Glomerular endothelial cell (primary cell): Measurements from ENCODE around the gene DAPK1. TPM values are rescaled to one million over a fixed set of nuclear protein-coding genes. Genes with fewer than 3 reads are reported as not detected.
"Not testable (repeated sequence)": the region's sequence is repeated elsewhere in the genome, so short reads cannot be mapped to it uniquely, and the experiment has no call there.

Experiments used
- DNase-seq: peaks from one replicate; pipeline ENCODE4 v3.0.0-alpha.2; 2011; ENCODE audit warnings: low read depth, low spot score; ENCODE audit errors: extremely low read depth
- total RNA-seq: library from RNA; depleted of rRNA; stranded (reverse); fragments of >200 nt; gene quantifications from 2 replicates; pipeline ENCODE4 v1.2.3, GENCODE V29; 2015

Gene DAPK1
- total RNA-seq, 1 donor from 2014 or later: 63.8 TPM

DNA sequence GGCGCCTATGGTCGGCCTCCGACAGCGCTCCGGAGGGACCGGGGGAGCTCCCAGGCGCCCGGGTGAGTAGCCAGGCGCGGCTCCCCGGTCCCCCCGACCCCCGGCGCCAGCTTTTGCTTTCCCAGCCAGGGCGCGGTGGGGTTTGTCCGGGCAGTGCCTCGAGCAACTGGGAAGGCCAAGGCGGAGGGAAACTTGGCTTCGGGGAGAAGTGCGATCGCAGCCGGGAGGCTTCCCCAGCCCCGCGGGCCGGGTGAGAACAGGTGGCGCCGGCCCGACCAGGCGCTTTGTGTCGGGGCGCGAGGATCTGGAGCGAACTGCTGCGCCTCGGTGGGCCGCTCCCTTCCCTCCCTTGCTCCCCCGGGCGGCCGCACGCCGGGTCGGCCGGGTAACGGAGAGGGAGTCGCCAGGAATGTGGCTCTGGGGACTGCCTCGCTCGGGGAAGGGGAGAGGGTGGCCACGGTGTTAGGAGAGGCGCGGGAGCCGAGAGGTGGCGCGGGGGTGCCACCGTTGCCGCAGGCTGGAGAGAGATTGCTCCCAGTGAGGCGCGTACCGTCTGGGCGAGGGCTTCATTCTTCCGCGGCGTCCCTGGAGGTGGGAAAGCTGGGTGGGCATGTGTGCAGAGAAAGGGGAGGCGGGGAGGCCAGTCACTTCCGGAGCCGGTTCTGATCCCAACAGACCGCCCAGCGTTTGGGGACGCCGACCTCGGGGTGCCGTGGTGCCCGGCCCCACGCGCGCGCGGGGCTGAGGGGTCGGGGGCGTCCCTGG is 561 bp downstream of the DAPK1 start:
- no peak for DNase-seq

DNA sequence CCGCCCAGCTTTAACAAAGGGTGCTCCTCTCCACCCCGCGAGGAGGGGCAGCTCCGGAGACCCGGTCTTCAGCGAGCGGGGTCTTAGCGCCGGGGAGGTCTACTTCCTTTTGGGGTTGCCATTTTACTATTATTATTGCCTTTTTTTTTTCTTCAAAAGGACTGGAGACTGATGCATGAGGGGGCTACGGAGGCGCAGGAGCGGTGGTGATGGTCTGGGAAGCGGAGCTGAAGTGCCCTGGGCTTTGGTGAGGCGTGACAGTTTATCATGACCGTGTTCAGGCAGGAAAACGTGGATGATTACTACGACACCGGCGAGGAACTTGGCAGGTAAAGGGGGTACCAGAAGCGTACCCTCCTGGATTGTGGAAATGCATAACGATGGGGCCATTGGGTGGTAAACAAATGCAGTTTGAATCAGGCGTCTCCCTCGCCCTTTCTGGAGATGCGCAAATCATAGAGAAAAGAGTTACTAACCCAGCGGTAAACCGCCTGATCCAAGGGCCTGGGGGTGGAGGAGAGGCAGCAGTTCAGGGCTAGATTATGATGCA is 1.2 kb downstream of the DAPK1 start:
- DNase-seq: no peak

DNA sequence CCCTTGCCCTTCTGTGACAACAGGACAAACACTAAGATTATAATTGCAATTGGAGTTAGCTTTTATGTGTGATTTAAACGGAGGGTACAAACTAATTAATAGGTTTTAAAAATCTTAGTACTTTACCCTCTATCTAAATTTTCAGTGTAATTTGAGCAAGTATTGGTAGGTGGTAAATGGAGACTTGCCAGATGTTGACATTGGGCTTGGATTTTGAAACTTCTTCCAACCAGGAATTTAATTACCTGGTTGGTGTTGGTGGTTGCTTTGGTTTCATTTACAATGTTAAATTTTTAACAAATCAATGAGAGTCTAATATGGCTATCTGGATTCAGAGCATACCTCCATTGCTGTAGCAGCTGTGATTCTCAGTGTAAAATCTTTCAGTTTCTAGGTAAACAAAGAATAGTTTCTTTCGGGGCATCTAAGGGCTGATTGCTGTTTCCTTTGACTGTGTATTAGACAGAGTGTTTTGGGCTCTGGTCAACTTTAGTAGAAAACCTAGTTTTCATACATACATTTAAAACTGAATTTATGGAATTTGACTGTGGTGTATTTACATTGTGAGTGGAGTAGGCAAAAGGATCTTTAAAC is 1.9 kb downstream of the DAPK1 start:
- no peak for DNase-seq

DNA sequence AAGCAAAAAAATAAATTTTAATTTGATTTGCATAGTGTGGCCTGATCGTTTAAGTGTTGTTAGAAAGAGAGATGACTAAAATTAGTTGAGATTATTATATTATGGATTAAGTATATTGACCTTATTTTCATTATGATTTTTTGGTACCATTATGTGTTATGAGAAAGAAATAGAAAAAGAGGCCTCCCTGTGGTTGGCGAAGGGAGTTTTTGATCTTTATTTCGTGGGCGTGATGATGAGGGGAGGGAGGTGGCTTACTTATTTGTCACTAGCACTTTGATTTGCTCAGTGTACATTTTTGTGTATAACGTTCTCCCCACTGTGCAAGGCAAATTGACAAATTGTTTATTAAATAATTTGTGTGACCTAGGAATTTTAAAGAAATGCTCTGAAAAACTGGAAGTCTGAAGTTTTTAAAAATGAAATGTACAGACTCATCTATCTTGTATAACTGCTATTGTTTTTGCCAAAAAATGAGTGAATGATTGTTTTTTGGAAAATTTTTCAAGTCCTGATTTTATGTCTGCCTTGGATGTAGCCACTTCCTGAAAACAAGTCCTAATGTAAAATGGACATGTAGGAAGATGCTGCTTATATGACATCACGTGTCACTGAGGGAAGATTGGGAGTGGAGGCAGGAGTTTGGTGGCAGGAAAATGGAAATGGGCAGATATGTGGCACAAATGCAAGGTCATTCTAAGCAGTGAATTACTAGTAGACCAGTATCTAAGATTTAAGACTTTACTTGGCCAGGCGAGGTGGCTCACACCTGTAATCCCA is 3.0 kb downstream of the DAPK1 start:
- no peak for DNase-seq

DNA sequence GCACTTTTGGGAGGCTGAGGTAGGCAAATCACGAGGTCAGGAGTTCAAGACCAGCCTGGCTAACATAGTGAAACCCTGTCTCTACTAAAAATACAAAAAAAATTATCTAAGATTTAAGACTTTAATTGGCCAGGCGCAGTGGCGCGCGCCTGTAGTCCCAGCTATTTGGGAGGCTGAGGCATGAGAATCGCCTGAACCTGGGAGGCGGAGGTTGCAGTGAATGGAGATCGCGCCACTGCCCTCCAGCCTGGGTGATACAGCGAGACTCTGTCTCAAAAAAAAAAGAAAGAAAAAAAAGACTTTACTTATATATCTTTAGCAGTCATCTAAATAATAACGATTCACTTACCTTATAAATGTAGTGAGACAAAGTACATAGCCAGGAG is 3.6 kb downstream of the DAPK1 start:
- not testable (repeated sequence) for DNase-seq

DNA sequence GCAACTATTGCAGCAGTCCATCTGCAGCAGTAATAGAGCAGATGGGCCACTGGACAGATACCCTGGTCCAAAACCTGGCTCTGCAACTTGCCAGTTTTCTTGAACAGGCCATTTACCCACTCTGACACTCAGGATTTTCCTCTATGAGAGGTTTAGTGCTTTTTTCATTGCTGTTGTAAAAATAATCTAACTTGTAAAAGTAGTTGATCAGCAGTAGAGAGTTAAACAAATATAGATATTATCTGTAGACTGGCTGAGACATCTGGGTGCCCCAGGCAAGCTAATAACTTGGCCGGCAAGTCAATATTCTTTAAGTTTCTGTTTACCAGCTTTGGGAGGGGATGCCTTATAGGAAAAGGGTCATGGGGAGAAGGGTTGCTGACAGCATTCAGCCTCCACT is 4.1 kb downstream of the DAPK1 start:
- DNase-seq: no peak

DNA sequence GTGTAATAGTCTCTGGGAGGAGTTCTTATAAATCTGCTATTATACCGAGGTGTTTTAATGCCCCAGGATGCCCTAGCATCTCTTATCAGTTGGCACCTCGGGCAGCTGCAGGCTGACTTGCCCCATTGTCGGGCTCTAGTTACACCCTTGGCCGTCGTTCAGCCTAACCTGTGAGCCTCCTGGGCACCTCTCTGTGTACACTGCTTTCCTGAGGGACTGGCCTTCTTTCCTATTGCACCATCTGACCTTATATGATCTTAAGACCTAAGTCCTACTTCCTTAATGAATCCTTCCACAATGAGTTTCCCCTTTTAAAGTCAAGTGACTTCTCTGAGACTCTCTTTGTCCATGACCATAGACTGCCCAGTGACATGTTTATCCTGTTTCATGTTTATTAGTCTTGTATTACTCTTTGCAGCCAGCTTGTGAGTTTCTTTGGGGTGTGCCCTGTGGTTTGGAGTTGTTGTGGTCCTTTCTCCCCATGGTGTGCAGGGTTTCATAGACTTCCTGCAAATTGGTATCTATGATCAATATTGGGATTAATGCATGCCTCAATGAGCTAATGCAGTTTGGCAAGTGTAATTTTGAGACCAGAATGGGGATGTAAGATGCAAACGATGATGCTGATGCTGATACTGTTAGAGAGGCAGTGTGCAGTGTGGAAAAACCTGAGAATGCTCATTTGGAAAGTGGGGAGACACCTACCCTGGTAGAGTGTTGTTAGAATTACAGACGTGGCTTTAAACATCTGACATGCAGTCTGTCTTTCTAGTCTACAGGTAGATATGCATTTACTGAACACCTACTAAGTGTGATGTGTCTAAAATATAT is 4.9 kb downstream of the DAPK1 start:
- no peak for DNase-seq

DNA sequence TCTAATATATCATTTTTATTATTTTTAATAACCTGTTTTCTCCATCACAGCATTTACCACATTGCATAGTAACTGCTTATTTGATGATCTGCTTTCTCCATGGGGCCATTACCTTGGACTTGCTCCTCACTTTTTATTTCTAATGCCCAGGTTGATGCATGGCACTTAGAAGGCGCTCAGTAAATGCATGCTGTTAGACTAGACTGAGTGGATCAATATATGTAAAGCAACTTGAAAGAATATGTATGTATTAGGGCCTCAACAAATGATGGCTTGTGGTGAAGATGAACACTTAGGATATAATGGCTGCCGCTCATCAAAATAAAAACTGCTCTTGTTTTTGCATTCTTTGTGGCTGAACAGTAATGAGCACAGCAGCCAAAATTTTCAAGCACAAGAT is 5.8 kb downstream of the DAPK1 start:
- no peak for DNase-seq

DNA sequence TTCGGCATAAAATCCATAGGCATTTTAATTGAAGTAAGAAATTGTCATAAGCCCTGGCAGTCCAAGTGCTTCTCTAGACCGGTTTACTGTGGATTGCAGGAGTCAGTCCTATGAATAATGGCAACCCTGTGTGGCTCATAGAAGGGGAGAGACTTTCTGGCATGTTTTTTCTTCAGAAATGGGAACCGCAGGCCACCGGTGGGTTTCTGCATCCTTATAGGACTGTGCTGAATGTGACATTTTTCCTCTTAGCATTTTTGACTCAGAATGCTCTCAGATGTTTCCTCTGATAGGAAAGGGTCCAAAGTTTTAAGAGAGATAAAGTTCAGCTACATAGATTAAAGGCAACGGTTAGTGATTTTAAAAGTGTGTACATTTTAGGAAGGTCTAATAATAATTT is 6.3 kb downstream of the DAPK1 start:
- DNase-seq: no peak

DNA sequence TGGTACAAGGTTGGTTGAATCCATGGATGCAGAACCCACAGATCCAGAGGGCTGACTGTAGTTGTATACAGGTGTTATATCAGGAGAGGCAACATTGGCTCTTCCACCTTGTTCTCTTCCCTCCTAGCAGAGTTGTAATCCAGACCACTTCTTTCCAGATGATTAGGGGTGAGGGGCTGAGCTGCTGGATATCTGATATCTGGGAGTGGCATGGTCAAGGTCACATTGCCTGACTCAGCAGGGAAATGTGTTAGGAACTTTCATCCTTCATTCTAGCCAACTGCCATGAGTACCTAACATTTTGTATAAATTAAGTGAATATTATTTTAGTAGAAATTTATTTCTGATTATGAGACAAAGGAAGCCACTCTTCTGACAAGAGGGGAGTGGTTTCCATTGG is 7.3 kb downstream of the DAPK1 start:
- DNase-seq: no peak

DNA sequence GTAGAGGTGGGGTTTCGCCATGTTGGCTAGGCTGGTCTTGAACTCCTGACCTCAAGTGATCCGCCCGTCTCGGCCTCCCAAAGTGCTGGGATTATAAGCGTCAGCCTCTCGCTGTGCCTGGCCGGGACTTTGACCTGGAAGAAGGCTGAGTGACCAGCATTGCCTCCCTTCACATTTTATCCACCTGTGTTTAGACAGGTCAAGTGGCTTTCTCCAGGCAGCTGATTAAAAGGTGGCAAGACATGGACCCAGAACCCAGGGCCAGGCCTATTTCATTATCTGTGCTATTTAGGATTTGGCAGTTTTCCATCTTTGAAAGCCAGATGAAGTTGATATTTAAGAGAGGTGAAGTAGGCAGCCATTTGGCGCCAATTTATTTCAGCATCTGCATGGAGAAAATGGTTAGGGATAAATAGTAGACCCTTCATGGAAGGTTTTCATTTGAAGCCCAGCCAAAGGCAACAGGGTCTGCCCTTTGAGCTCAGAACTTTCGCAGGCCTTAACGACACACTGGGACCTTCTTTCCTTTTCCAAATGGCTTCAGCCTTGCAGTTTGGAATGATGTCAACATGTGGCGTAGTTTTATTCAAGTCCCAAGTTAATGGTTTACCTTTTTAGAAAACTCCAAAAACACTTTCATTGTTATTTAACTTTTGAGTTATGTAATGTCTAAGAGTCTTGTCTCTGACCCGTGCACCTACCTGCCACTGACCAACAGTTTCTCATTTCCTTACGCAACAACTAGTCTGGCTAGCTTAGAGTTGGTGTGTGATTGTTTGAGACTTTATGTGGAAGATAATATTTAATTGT is 8.4 kb downstream of the DAPK1 start:
- no peak for DNase-seq

DNA sequence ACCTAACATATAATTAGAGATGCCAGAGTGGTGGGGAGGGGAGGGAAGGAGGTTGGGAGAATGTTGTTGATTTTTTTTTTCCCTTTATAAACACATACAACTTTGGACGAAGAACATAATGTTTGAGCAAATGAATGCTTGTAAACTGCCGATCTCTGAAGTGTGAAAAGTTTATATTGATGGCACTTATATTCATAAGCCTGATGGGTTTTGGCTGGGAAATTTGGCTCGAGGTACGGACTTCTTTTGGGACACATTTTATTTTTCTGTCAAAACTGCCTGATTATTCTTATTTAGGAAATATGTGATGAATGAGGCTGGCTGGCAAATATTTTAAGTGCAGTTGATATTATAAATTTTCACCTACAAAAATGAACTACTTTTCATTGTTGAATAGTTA is 9.9 kb downstream of the DAPK1 start:
- DNase-seq: no peak

DNA sequence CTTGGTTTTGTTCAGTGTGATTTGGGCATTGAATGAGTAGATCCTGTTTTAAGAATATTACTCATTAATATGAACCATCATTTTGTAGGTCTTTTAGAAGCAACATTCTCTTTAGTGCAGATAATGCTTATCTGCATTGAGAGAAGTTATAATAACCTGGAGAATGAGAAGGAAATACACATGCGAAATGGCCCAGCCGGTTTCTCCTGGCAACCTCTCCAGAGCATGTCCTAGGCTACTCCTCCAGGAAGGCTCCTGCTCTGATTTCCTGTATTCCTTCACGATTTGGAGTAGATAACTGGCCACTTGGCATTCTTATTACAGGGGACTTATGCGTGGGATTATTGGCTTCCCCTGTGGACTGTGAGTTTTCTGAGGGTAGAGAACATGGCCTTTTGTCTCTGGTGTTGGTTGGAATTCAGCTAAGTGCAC is 12.6 kb downstream of the DAPK1 start:
- no peak for DNase-seq

DNA sequence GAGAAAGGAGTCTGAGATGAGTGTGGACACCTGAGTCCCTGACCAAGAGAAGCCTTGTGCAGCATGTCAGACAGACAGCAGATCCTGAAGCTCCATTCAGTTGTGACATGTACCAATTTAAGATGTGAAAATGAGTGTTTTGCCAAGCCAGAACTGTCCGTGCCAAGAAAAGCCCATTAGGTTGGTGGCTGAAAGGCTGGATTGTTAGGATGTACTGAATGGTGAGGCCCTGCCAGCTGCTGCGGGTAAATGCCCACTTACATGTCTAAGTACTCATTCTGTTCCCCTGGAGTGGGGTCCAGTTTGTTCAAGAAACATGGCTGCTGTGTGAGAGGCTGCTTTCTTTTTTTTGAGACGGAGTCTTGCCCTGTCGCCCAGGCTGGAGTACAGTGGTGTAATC is 14.6 kb downstream of the DAPK1 start:
- no peak for DNase-seq

DNA sequence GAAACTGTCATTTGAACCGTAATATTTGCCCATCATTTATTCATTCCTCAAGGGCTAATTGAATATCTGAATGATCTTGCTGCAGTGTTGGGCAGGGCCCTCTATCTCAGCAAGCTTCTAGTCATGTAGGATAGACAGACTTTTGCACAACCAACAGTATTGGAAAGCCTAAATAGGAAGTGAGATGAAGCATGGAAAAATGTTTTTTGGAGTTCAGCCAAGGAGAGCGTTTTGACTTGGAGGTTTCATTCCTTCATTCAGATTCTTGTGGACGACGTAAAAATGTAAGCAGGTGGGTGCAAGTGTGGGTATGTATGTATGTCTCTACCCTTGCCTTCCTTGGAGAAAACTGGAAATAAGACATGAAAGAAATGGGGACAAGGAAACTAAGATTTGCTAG is 15.5 kb downstream of the DAPK1 start:
- DNase-seq: no peak

DNA sequence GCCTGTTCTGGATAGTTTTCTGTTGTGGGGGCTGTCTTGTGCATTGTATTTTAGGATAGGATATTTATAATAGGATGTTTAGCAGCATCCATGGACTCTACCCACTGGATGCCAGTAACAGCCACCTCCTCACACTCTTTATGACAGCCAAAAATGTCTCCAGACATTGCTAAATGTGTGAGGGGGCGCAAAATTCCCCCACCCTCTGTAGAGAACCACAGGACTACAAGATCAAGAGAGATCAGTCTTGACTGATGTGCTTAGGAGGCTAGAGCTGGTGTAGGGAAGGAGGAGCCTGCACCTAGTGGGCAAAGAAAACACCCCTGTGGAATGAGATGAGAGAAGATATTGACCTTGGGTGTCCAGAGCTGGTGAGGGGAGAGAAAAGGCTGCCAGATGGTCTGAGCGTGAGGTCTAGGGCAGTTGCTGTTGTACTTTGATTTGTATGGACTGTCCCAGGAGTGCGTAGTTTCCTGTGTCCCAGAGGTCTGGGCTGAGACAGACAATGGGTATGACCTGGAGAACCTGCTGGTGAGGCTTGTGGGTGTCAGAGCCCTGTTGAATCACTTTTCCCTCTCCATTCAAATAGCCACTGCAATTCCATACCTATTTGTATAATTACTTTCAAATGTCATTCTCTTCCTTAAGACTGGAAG is 16.3 kb downstream of the DAPK1 start:
- DNase-seq: no peak

DNA sequence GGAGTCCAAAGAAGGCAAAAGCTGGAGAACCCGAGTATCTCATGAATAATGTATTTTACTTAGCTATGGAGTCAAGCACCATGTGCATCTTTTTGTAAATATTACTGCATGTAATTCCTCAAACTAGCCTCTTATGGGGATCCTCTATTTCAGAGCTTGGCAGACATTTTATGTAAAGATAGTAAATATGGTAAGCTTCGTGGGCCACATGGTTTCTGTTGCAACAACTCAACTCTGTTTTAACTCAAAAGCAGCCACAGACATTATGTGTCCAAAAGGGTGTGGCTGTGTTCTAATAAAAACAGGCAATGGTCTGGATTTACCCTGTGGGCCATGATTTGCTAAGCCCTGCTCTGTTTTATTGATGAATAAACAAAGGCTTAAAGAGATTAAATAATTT is 17.3 kb downstream of the DAPK1 start:
- no peak for DNase-seq

DNA sequence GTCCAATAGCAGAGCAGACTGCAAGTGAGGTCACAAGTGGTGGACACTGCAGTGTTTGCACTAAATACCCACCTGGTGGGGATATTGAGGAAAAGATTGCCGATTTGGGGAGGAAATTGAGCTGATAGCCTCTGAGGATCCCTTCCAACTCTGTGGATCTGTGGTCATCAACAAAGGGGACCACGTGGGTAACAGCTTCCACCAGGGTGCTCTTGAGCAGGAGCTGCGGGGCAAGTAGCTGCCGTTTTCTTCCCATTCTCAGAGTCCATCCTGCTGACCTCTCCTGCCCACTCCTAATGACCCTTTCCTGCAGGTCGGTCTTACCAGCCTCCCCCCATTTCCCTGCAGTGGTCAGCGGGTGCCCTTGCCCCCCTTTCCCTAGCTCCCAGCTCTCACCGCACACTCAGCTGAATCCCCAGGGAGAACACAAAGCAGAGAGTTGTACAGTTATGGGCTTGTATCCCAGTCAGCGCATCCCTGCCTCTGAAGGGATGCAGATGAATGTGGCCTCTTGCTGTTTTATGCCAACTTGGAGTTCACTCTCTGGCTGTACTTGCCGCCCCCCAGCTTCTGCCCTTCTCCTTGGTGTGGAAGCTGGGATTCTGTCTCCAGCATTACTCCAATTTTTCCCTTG is 18.0 kb downstream of the DAPK1 start:
- DNase-seq: no peak
